Activated CD4-positive, alpha-beta T cell treated with anti-CD3 and anti-CD28 coated beads for 36 hours (primary cell): Measurements from ENCODE around the gene CDKN1B. TPM values are rescaled to one million over a fixed set of nuclear protein-coding genes. Genes with fewer than 3 reads are reported as not detected.

Source experiments
- ATAC-seq: fragments of 200-7000 bp; cut with Tn5 transposase; one replicate; pipeline ENCODE4 v1.10.0; 2021; ENCODE audit warnings: mild to moderate bottlenecking, moderate library complexity
- CTCF ChIA-PET: fragments of 350-600 bp; sonication (Branson Sonifier 250); formaldehyde crosslinking; loops from one replicate; lab custom pipeline; 2021; ENCODE audit warnings: antibody characterized with exemption; lab: Charles Lee
- POLR2A ChIA-PET: fragments of 350-600 bp; sonication (Branson Sonifier 250); formaldehyde crosslinking; loops from one replicate; lab custom pipeline; 2021; ENCODE audit warnings: antibody characterized with exemption, inconsistent platforms; lab: Charles Lee
- DNase-seq: peaks from one replicate; pipeline ENCODE4 v3.0.0-alpha.2; 2020
- H3K27ac Mint-ChIP-seq: one replicate; pipeline ENCODE4 v1.8.0; 2021; ENCODE audit warnings: mixed read lengths
- H3K27me3 Mint-ChIP-seq: one replicate; pipeline ENCODE4 v1.8.0; 2021; ENCODE audit warnings: mixed read lengths
- H3K36me3 Mint-ChIP-seq: one replicate; pipeline ENCODE4 v1.8.0; 2021; ENCODE audit warnings: low read depth, mixed read lengths
- H3K4me1 Mint-ChIP-seq: one replicate; pipeline ENCODE4 v1.8.0; 2021; ENCODE audit warnings: mixed read lengths
- H3K4me3 Mint-ChIP-seq: one replicate; pipeline ENCODE4 v1.8.0; 2021; ENCODE audit warnings: mild to moderate bottlenecking, moderate library complexity, mixed read lengths
- H3K9me3 Mint-ChIP-seq: one replicate; pipeline ENCODE4 v1.8.0; 2021; ENCODE audit warnings: low read depth, mixed read lengths
- intact Hi-C, 2 experiments: fragments of 100-400 bp; cut with DNase I in 1 of 2; cut with micrococcal nuclease in 1 of 2; formaldehyde crosslinking; loops; one replicate each; pipeline versions ENCODE4 v1.14.2 to v1.15.1; 2022 to 2024; cut with DNase I, micrococcal nuclease
- total RNA-seq, 2 experiments: library from RNA; stranded (reverse); gene quantifications; one replicate each; pipeline ENCODE4 v1.2.3, GENCODE V29; 2021

The CDKN1B gene
- total RNA-seq, 2 experiments from 2014 or later: 34.2 to 37.0 TPM

- Mint-ChIP-seq H3K9me3 (no peaks in the 10 kb centered on the region), H3K4me3 (peak overlapping the region; percentile 93), H3K27me3 (no peaks in the 10 kb centered on the region), H3K36me3 (peaks cover 49% of the 10 kb centered on the region), H3K27ac (peak overlapping the region; percentile 98), H3K4me1 (peaks cover 52% of the 10 kb centered on the region)
- ChIA-PET CTCF (interaction anchor here (2.9 to 6.1 kb wide), 2 partner anchors 18 to 21 kb away, joined by 10 to 53 read pairs; partner anchors contain the start of gene GPR19), POLR2A (interaction anchor here (3.2 to 3.9 kb wide), 2 partner anchors 20 to 360 kb away, joined by 19 to 20 read pairs; partner anchors contain the start of gene BORCS5)
- intact Hi-C loops: loop anchor here (1.0 to 10.0 kb wide), 12 partner anchors 8 to 1993 kb away; partner anchors contain the start of genes BORCS5 (in 2 of the 2), DUSP16 (in 2 of the 2), GPR19 (in 2 of the 2) and CREBL2 (in 1 of the 2)
- ATAC-seq (no peak), DNase-seq (peak; percentile 45)
Measured at GRCh38 chr12:12717586-12718380, 615 bp downstream of the CDKN1B start.

GRCh38 chr12:12718381-12718759 lies 1.2 kb downstream of the CDKN1B start:
- intact Hi-C loops: loop anchor here (5.0 to 10.0 kb wide), 7 partner anchors 106 to 1994 kb away; partner anchors contain the start of genes CREBL2 (in 1 of the 2), DUSP16 (in 1 of the 2) and YBX3 (in 1 of the 2)
- Mint-ChIP-seq H3K4me1 (peaks cover 46% of the 10 kb centered on the region), H3K27ac (peak overlapping the region; percentile 98), H3K9me3 (no peaks in the 10 kb centered on the region), H3K36me3 (peaks cover 54% of the 10 kb centered on the region), H3K4me3 (peak overlapping the region; percentile 93), H3K27me3 (no peaks in the 10 kb centered on the region)
- POLR2A ChIA-PET: interaction anchor here (1.3 kb wide), 1 partner anchor 21 kb away, joined by 5 read pairs; no protein-coding TSS in a partner anchor
- DNase-seq (peak; percentile 36), ATAC-seq (no peak)
- CTCF ChIA-PET: interaction anchor here (0.7 to 6.1 kb wide), 3 partner anchors 18 to 155 kb away, joined by 3 to 53 read pairs (median 10); partner anchors contain the start of gene GPR19

GRCh38 chr12:12718853-12719252 lies 1.7 kb downstream of the CDKN1B start:
- ATAC-seq: no peak
- Mint-ChIP-seq H3K4me3 (peak overlapping the region; percentile 93), H3K9me3 (no peaks in the 10 kb centered on the region), H3K27me3 (no peaks in the 10 kb centered on the region), H3K27ac (peak overlapping the region; percentile 98), H3K36me3 (peaks cover 58% of the 10 kb centered on the region), H3K4me1 (peaks cover 41% of the 10 kb centered on the region)
- ChIA-PET CTCF (interaction anchor here (0.7 to 6.1 kb wide), 3 partner anchors 17 to 156 kb away, joined by 3 to 53 read pairs (median 10); partner anchors contain the start of gene GPR19), POLR2A (interaction anchor here (0.8 to 1.3 kb wide), 2 partner anchors 18 to 22 kb away, joined by 3 to 5 read pairs; no protein-coding TSS in a partner anchor)
- intact Hi-C loops: loop anchor here (5.0 to 10.0 kb wide), 7 partner anchors 107 to 1994 kb away; partner anchors contain the start of genes CREBL2 (in 1 of the 2), DUSP16 (in 1 of the 2) and YBX3 (in 1 of the 2)
- peak; percentile 56 for DNase-seq

- no peak for DNase-seq
- intact Hi-C loops: loop anchor here (5.0 to 10.0 kb wide), 7 partner anchors 107 to 1995 kb away; partner anchors contain the start of genes CREBL2 (in 1 of the 2), DUSP16 (in 1 of the 2) and YBX3 (in 1 of the 2)
Measured at GRCh38 chr12:12719496-12719895, 2.3 kb downstream of the CDKN1B start.

GRCh38 chr12:12720052-12720451 lies 2.9 kb downstream of the CDKN1B start:
- peaks cover 60% of the 10 kb centered on the region for H3K36me3 Mint-ChIP-seq
- CTCF ChIA-PET: interaction anchor here (0.6 to 6.1 kb wide), 3 partner anchors 16 to 23 kb away, joined by 3 to 53 read pairs (median 10); partner anchors contain the start of gene GPR19
- H3K27ac Mint-ChIP-seq: peak overlapping the region; percentile 98
- H3K9me3 Mint-ChIP-seq: no peaks in the 10 kb centered on the region
- no peaks in the 10 kb centered on the region for H3K27me3 Mint-ChIP-seq
- POLR2A ChIA-PET: interaction anchor here (1.0 kb wide), 1 partner anchor 362 kb away, joined by 7 read pairs; no protein-coding TSS in a partner anchor
- H3K4me3 Mint-ChIP-seq: peak overlapping the region; percentile 93
- DNase-seq: no peak
- no peak for ATAC-seq
- intact Hi-C loops: loop anchor here in 1 of 2 experiments (5.0 kb wide), 2 partner anchors 1068 to 1667 kb away; no protein-coding TSS in a partner anchor
- H3K4me1 Mint-ChIP-seq: peaks cover 30% of the 10 kb centered on the region

More at GRCh38 chr12:12719496-12719895, 2.3 kb downstream of the CDKN1B start:
- H3K27me3 Mint-ChIP-seq: no peaks in the 10 kb centered on the region
- no peaks in the 10 kb centered on the region for H3K9me3 Mint-ChIP-seq
- H3K4me1 Mint-ChIP-seq: peaks cover 35% of the 10 kb centered on the region
- H3K36me3 Mint-ChIP-seq: peaks cover 59% of the 10 kb centered on the region
- ATAC-seq: no peak
- peak overlapping the region; percentile 98 for H3K27ac Mint-ChIP-seq
- CTCF ChIA-PET: interaction anchor here (0.6 to 6.1 kb wide), 3 partner anchors 17 to 23 kb away, joined by 3 to 53 read pairs (median 10); partner anchors contain the start of gene GPR19
- peak overlapping the region; percentile 93 for H3K4me3 Mint-ChIP-seq
- POLR2A ChIA-PET: interaction anchor here (0.6 to 1.3 kb wide), 4 partner anchors 17 to 362 kb away, joined by 3 to 7 read pairs (median 4); no protein-coding TSS in a partner anchor

GRCh38 chr12:12720672-12721161 lies 3.5 kb downstream of the CDKN1B start:
- intact Hi-C loops: loop anchor here in 1 of 2 experiments (5.0 kb wide), 2 partner anchors 1068 to 1667 kb away; no protein-coding TSS in a partner anchor
- Mint-ChIP-seq H3K36me3 (peaks cover 62% of the 10 kb centered on the region), H3K4me1 (peaks cover 27% of the 10 kb centered on the region), H3K27ac (peak overlapping the region; percentile 98), H3K9me3 (no peaks in the 10 kb centered on the region), H3K4me3 (peak overlapping the region; percentile 93), H3K27me3 (no peaks in the 10 kb centered on the region)
- ATAC-seq: no peak
- no peak for DNase-seq
- POLR2A ChIA-PET: interaction anchor here (0.7 to 1.0 kb wide), 2 partner anchors 9 to 363 kb away, joined by 4 to 7 read pairs; no protein-coding TSS in a partner anchor
- CTCF ChIA-PET: interaction anchor here (1.8 to 6.1 kb wide), 4 partner anchors 16 to 66 kb away, joined by 6 to 53 read pairs (median 9); partner anchors contain the start of gene GPR19

GRCh38 chr12:12721176-12721751 lies 4.1 kb downstream of the CDKN1B start:
- Mint-ChIP-seq H3K9me3 (no peaks in the 10 kb centered on the region), H3K4me1 (peaks cover 27% of the 10 kb centered on the region), H3K27ac (peak overlapping the region; percentile 98), H3K36me3 (peaks cover 62% of the 10 kb centered on the region), H3K4me3 (peak overlapping the region; percentile 93), H3K27me3 (no peaks in the 10 kb centered on the region)
- ChIA-PET CTCF (interaction anchor here (1.1 to 6.1 kb wide), 5 partner anchors 15 to 712 kb away, joined by 3 to 53 read pairs (median 6); no protein-coding TSS in a partner anchor), POLR2A (interaction anchor here (0.6 to 1.4 kb wide), 3 partner anchors 9 to 24 kb away, joined by 4 to 10 read pairs (median 5); no protein-coding TSS in a partner anchor)
- ATAC-seq (no peak), DNase-seq (no peak)
- intact Hi-C loops: loop anchor here in 1 of 2 experiments (5.0 kb wide), 2 partner anchors 1069 to 1666 kb away; no protein-coding TSS in a partner anchor

GRCh38 chr12:12721814-12722434 lies 4.8 kb downstream of the CDKN1B start:
- peaks cover 30% of the 10 kb centered on the region for H3K4me1 Mint-ChIP-seq
- DNase-seq (no peak), ATAC-seq (no peak)
- H3K27ac Mint-ChIP-seq: peak overlapping the region; percentile 98
- intact Hi-C loops: loop anchor here in 1 of 2 experiments (5.0 kb wide), 2 partner anchors 1070 to 1665 kb away; no protein-coding TSS in a partner anchor
- CTCF ChIA-PET: interaction anchor here (1.0 to 6.1 kb wide), 9 partner anchors 13 to 713 kb away, joined by 3 to 53 read pairs (median 3); no protein-coding TSS in a partner anchor
- H3K36me3 Mint-ChIP-seq: peaks cover 66% of the 10 kb centered on the region
- H3K4me3 Mint-ChIP-seq: peak overlapping the region; percentile 93
- no peaks in the 10 kb centered on the region for H3K27me3 Mint-ChIP-seq
- H3K9me3 Mint-ChIP-seq: no peaks in the 10 kb centered on the region
- POLR2A ChIA-PET: interaction anchor here (0.5 to 1.4 kb wide), 4 partner anchors 15 to 364 kb away, joined by 3 to 10 read pairs (median 4); no protein-coding TSS in a partner anchor

- Mint-ChIP-seq H3K36me3 (peaks cover 67% of the 10 kb centered on the region), H3K4me3 (peak overlapping the region; percentile 93), H3K27me3 (no peaks in the 10 kb centered on the region), H3K9me3 (no peaks in the 10 kb centered on the region), H3K27ac (peak overlapping the region; percentile 94), H3K4me1 (peaks cover 33% of the 10 kb centered on the region)
- peak; percentile 3 for ATAC-seq
- no peak for DNase-seq
- ChIA-PET POLR2A (interaction anchor here (0.8 to 1.4 kb wide), 2 partner anchors 25 to 261 kb away, joined by 3 to 10 read pairs; no protein-coding TSS in a partner anchor), CTCF (interaction anchor here (0.6 to 6.1 kb wide), 11 partner anchors 9 to 713 kb away, joined by 3 to 53 read pairs (median 3); partner anchors contain the start of gene BORCS5)
- intact Hi-C loops: loop anchor here in 1 of 2 experiments (5.0 kb wide), 2 partner anchors 1070 to 1665 kb away; no protein-coding TSS in a partner anchor
Measured at GRCh38 chr12:12722435-12723148, 5.4 kb downstream of the CDKN1B start.
